Hepatocyte (in vitro differentiated cells): ENCODE measurements around the gene TTLL5. TPM values are rescaled to one million over a fixed set of nuclear protein-coding genes. Genes with fewer than 3 reads are reported as not detected.
A peak's percentile ranks its signal among the peaks of the same experiment; 100 is the strongest.

Experiments
- DNase-seq: peaks from one replicate; pipeline ENCODE4 v3.0.0-alpha.2; 2016; ENCODE audit warnings: low spot score
- H2AFZ ChIP-seq: fragments of 200-600 bp; sonication (generic); 2 replicates; pipeline ENCODE4 v1.6.0; 2016; ENCODE audit warnings: antibody characterized with exemption, mild to moderate bottlenecking
- H3K27ac ChIP-seq: fragments of 200-600 bp; sonication (generic); 2 replicates; pipeline ENCODE4 v1.5.1; 2016; ENCODE audit warnings: mild to moderate bottlenecking
- H3K27me3 ChIP-seq: fragments of 200-600 bp; sonication (generic); 2 replicates; pipeline ENCODE4 v1.6.1; 2016
- H3K36me3 ChIP-seq: fragments of 200-600 bp; sonication (generic); replicated peaks from 2 replicates; pipeline ENCODE4 v1.5.1; 2016; ENCODE audit warnings: low read depth; ENCODE audit not compliant: insufficient read depth
- H3K4me1 ChIP-seq: fragments of 200-600 bp; sonication (generic); 2 replicates; pipeline ENCODE4 v1.5.1; 2016; ENCODE audit warnings: mild to moderate bottlenecking, moderate library complexity; ENCODE audit not compliant: insufficient read depth
- H3K4me2 ChIP-seq: fragments of 200-600 bp; sonication (generic); 2 replicates; pipeline ENCODE4 v1.6.0; 2016
- H3K4me3 ChIP-seq: fragments of 200-600 bp; sonication (generic); 2 replicates; pipeline ENCODE4 v1.5.1; 2016; ENCODE audit warnings: mild to moderate bottlenecking
- H3K79me2 ChIP-seq: fragments of 200-600 bp; sonication (generic); 2 replicates; pipeline ENCODE4 v1.6.0; 2017; ENCODE audit warnings: mild to moderate bottlenecking
- H3K9me2 ChIP-seq: fragments of 200-600 bp; sonication (generic); replicated peaks from 2 replicates; pipeline ENCODE4 v1.6.0; 2017; ENCODE audit warnings: mild to moderate bottlenecking; ENCODE audit not compliant: insufficient read depth
- H3K9me3 ChIP-seq: fragments of 200-600 bp; sonication (generic); 2 replicates; pipeline ENCODE4 v1.5.1; 2016; ENCODE audit warnings: low read depth, mild to moderate bottlenecking
- H4K20me1 ChIP-seq: fragments of 200-600 bp; sonication (generic); 2 replicates; pipeline ENCODE4 v1.6.0; 2016; ENCODE audit warnings: mild to moderate bottlenecking; ENCODE audit not compliant: insufficient read depth, poor library complexity, severe bottlenecking
- EZH2 ChIP-seq: fragments of 200-600 bp; sonication (generic); IDR thresholded peaks from 2 replicates; pipeline ENCODE4 v1.6.1; 2016; ENCODE audit warnings: antibody characterized with exemption, mild to moderate bottlenecking, borderline replicate concordance
- EZH2phosphoT487 ChIP-seq: fragments of 200-600 bp; sonication (generic); IDR thresholded peaks from one replicate; pipeline ENCODE4 v1.6.1; 2018; ENCODE audit warnings: antibody characterized with exemption, mild to moderate bottlenecking, low read depth, moderate library complexity; ENCODE audit not compliant: unreplicated experiment, severe bottlenecking
- WGBS: methylation state at CpG from one replicate; pipeline ENCODE4 v1.1.6; 2016; ENCODE audit warnings: low lambda C conversion rate; ENCODE audit errors: missing lambda C conversion rate; 5-methylcytosine and 5-hydroxymethylcytosine counted together
- polyA plus RNA-seq: library from polyadenylated mRNA; unstranded; fragments of >200 nt; fragmentation: Nextera tagmentation; extraction: Ambion mirVana; gene quantifications from 2 replicates; pipeline ENCODE4 v1.2.1, GENCODE V29; 2016
- total RNA-seq: library from RNA; depleted of rRNA; stranded (reverse); fragments of >200 nt; gene quantifications from 2 replicates; pipeline ENCODE4 v1.2.3, GENCODE V29; 2014
- TF ChIP-seq, protein P1 (sequence below): fragments of 200-600 bp; sonication (generic); IDR thresholded peaks from 2 replicates; pipeline ENCODE4 v1.5.1; 2016; ENCODE audit warnings: antibody characterized with exemption, mild to moderate bottlenecking; ENCODE audit not compliant: poor library complexity

TTLL5 gene
- total and polyA plus RNA-seq, 2 experiments from 2014 or later = 8.9 to 11.1 TPM

DNA sequence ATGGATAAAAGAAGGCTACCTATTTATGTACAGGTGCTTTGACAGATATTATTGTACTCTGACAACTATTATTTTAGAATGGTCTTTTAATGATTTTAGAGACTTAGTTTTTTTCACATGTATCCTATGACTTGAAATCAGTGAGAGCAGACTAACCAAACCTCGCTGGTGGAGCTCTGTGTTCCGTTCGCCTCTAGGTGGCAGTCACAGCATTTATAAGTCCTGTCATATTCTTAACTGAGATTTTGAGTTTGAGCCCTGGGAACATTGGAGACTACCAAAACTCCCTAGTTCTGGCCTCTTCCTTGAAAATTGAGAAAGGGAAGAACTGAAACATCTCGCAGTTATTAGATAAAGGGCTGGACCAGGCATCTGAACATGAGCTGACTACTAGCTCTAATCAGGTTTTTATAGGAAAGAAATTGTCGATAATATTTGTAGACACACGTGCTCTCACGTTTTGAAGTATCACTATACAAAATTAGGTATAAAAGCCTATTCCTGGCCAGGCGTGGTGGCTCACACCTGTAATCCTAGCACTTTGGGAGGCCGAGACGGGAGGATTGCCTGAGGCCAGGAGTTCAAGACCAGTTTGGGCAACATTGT is 48.3 kb downstream of the TTLL5 start:
- peak; percentile 90 for DNase-seq
- WGBS = 60% methylated on average over 10 of the region's 10 CpGs
- H3K4me1 ChIP-seq = peaks cover 17% of the 10 kb centered on the region

DNA sequence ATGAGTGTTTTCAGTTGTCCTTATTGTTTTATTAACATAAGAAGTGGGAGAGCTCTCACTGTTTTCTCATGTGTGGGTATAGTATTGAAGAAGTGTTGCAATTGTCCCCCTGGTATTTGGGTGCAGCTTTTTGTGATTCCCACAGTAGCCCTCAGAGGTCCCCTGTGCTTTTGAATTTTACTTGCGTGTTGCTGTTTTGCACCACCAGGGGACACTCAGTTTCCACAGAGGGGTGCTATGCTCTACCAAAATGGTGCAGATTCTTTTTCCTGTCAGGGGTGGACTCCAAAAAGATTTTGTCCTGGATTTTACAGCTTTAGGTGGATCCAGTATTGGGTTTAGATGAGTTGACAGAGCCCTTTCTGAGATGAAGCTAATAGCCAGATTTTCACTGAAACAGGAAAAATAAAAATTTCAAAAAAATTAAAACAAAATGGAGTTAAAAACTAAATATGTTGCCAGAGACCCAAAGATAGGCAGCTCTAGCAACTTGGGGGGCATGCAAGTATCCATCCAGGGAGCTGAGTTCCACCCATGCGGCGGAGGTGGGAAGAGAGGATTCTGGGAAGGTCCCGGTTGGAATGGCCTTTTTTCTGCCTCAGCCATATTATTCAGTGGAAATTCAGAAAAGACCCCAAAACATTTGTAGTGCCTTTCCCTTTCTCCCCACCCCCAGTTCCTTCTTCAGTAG is 50.2 kb downstream of the TTLL5 start:
- Histone ChIP-seq H2AFZ (no peak overlapping the region), H3K4me1 (peaks cover 18% of the 10 kb centered on the region), H3K4me2 (peak overlapping the region; percentile 34), H3K79me2 (no peaks in the 10 kb centered on the region), H3K36me3 (no peaks in the 10 kb centered on the region), H3K9me2 (no peaks in the 10 kb centered on the region), H3K27ac (peak overlapping the region; percentile 87), H3K9me3 (no peaks in the 10 kb centered on the region), H3K4me3 (no peak overlapping the region), H4K20me1 (no peaks in the 10 kb centered on the region), H3K27me3 (no peaks in the 10 kb centered on the region)
- no peak for TF ChIP-seq EZH2phosphoT487
- no peak for TF ChIP-seq EZH2
- TF ChIP-seq, protein P1, sequence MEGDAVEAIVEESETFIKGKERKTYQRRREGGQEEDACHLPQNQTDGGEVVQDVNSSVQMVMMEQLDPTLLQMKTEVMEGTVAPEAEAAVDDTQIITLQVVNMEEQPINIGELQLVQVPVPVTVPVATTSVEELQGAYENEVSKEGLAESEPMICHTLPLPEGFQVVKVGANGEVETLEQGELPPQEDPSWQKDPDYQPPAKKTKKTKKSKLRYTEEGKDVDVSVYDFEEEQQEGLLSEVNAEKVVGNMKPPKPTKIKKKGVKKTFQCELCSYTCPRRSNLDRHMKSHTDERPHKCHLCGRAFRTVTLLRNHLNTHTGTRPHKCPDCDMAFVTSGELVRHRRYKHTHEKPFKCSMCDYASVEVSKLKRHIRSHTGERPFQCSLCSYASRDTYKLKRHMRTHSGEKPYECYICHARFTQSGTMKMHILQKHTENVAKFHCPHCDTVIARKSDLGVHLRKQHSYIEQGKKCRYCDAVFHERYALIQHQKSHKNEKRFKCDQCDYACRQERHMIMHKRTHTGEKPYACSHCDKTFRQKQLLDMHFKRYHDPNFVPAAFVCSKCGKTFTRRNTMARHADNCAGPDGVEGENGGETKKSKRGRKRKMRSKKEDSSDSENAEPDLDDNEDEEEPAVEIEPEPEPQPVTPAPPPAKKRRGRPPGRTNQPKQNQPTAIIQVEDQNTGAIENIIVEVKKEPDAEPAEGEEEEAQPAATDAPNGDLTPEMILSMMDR = peak; percentile 85
- WGBS = 73% methylated on average over 4 of the region's 4 CpGs
- peak; percentile 68 for DNase-seq

More for the DNA sequence above, 48.3 kb downstream of the TTLL5 start:
- Histone ChIP-seq H3K79me2 (no peaks in the 10 kb centered on the region), H3K27me3 (no peaks in the 10 kb centered on the region), H3K4me2 (no peak overlapping the region), H2AFZ (no peak overlapping the region), H3K36me3 (no peaks in the 10 kb centered on the region), H4K20me1 (no peaks in the 10 kb centered on the region), H3K9me3 (no peaks in the 10 kb centered on the region), H3K4me3 (no peak overlapping the region), H3K27ac (no peak overlapping the region), H3K9me2 (no peaks in the 10 kb centered on the region)
- TF ChIP-seq EZH2phosphoT487 = no peak
- TF ChIP-seq, protein P1 = peak; percentile 90

DNA sequence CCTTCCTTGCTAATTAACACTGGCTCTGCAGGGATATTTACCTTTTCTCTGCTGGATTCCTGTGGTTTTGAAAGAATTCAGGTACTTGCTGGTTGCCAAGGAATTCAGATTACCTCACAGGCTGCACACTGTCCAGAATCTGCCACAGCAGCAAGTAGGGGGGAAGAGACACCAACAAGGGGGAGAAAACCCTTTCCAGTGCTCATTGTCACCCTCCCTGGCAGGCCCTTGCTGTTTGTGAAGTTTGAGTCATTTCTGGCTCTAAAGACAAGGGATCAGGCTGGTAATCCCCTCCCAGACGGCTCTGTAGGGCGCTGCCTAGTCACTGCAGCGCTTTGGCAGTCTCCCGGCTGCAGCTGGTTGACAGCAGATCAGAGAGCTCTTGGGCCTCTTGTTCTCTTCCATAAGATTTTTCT is 50.8 kb downstream of the TTLL5 start:
- TF ChIP-seq, protein P1 = no peak
- no peak for TF ChIP-seq EZH2
- no peak for TF ChIP-seq EZH2phosphoT487
- WGBS = 3% methylated on average over 4 of the region's 4 CpGs
- Histone ChIP-seq H3K27ac (peak overlapping the region; percentile 87), H3K9me2 (no peaks in the 10 kb centered on the region), H3K9me3 (no peaks in the 10 kb centered on the region), H3K27me3 (no peaks in the 10 kb centered on the region), H3K4me2 (peak overlapping the region; percentile 34), H3K79me2 (no peaks in the 10 kb centered on the region), H2AFZ (no peak overlapping the region), H3K4me1 (peaks cover 21% of the 10 kb centered on the region), H3K4me3 (no peak overlapping the region), H4K20me1 (no peaks in the 10 kb centered on the region), H3K36me3 (no peaks in the 10 kb centered on the region)
- DNase-seq = peak; percentile 87
